Neural cell (in vitro differentiated cells): ENCODE results near the gene WDR70.

Experiments used
- CTCF ChIP-seq: fragments of 450-650 bp; IDR thresholded peaks from 2 replicates; pipeline ENCODE4 v1.5.1; 2014; ENCODE audit warnings: antibody characterized with exemption, mild to moderate bottlenecking, moderate library complexity; ENCODE audit not compliant: poor library complexity, severe bottlenecking
- EP300 ChIP-seq: fragments of 450-650 bp; conservative IDR thresholded peaks from 2 replicates; pipeline ENCODE4 v1.6.1; 2014; ENCODE audit warnings: antibody characterized with exemption, mild to moderate bottlenecking, moderate library complexity; ENCODE audit not compliant: poor library complexity, severe bottlenecking
- EZH2 ChIP-seq: fragments of 200-600, 300-800 bp; shearing (Covaris generic), sonication (generic); IDR thresholded peaks from 2 replicates; pipeline ENCODE4 v1.6.1; 2014; ENCODE audit warnings: antibody characterized with exemption, low read length, borderline replicate concordance, mild to moderate bottlenecking; ENCODE audit not compliant: insufficient read depth, poor library complexity, severe bottlenecking
- MXI1 ChIP-seq: fragments of 450-650 bp; conservative IDR thresholded peaks from 2 replicates; pipeline ENCODE4 v1.6.1; 2014; ENCODE audit warnings: antibody characterized with exemption, mild to moderate bottlenecking; ENCODE audit not compliant: poor library complexity, severe bottlenecking
- POLR2AphosphoS5 ChIP-seq: IDR thresholded peaks from 2 replicates; pipeline ENCODE4 v1.6.1; 2012
- RAD21 ChIP-seq: fragments of 450-650 bp; conservative IDR thresholded peaks from 2 replicates; pipeline ENCODE4 v1.6.1; 2014; ENCODE audit warnings: antibody characterized with exemption, mild to moderate bottlenecking, moderate library complexity
- SMC3 ChIP-seq: fragments of 450-650 bp; conservative IDR thresholded peaks from 2 replicates; pipeline ENCODE4 v1.6.1; 2014; ENCODE audit warnings: antibody characterized with exemption, mild to moderate bottlenecking, moderate library complexity; ENCODE audit not compliant: poor library complexity
- TF ChIP-seq, protein P1 (sequence below): IDR thresholded peaks from 2 replicates; pipeline ENCODE4 v1.6.1; 2012; ENCODE audit warnings: borderline replicate concordance

GRCh38 chr5:37631939-37632338 is 252.8 kb downstream of the WDR70 start:
- TF ChIP-seq EZH2: no peak
- TF ChIP-seq CTCF: no peak
- TF ChIP-seq EP300: no peak
- TF ChIP-seq POLR2AphosphoS5: no peak
- no peak for TF ChIP-seq MXI1
- TF ChIP-seq SMC3: no peak
- no peak for TF ChIP-seq RAD21
- TF ChIP-seq, protein P1, sequence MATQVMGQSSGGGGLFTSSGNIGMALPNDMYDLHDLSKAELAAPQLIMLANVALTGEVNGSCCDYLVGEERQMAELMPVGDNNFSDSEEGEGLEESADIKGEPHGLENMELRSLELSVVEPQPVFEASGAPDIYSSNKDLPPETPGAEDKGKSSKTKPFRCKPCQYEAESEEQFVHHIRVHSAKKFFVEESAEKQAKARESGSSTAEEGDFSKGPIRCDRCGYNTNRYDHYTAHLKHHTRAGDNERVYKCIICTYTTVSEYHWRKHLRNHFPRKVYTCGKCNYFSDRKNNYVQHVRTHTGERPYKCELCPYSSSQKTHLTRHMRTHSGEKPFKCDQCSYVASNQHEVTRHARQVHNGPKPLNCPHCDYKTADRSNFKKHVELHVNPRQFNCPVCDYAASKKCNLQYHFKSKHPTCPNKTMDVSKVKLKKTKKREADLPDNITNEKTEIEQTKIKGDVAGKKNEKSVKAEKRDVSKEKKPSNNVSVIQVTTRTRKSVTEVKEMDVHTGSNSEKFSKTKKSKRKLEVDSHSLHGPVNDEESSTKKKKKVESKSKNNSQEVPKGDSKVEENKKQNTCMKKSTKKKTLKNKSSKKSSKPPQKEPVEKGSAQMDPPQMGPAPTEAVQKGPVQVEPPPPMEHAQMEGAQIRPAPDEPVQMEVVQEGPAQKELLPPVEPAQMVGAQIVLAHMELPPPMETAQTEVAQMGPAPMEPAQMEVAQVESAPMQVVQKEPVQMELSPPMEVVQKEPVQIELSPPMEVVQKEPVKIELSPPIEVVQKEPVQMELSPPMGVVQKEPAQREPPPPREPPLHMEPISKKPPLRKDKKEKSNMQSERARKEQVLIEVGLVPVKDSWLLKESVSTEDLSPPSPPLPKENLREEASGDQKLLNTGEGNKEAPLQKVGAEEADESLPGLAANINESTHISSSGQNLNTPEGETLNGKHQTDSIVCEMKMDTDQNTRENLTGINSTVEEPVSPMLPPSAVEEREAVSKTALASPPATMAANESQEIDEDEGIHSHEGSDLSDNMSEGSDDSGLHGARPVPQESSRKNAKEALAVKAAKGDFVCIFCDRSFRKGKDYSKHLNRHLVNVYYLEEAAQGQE: no peak
